Measurements from ENCODE around the gene ATG4D. TPM values are rescaled to one million over a fixed set of nuclear protein-coding genes. Genes with fewer than 3 reads are reported as not detected.

The ATG4D gene
- total RNA-seq, 2 experiments from 2014 or later = 29.6 to 46.8 TPM

DNA sequence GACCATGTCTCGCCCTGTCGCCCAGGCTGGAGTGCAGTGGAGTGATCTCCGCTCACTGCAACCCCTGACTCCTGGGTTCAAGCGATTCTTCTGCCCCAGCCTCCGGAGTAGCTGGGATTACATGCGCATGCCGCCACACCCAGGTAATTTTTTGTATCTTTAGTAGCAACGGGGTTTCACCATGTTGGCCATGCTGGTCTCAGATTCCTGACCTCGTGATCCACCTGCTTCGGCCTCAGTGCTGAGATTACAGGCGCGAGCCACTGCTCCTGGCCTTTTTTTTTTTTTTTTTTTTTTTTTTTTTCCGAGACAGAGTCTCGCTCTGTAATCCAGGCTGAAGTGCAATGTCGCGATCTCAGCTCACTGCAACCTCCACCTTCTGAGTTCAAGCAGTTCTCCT is 35.7 kb upstream of the ATG4D start:
- TF ChIP-seq EZH2phosphoT487 (IDR thresholded peaks at IDR 0.05; ENCODE audit: borderline replicate concordance, low read depth, low read length) (no peak), CTCF (conservative IDR thresholded peaks at IDR 0.05; ENCODE audit: low read length) (no peak)
- no peak overlapping the region for H2AFZ ChIP-seq (ENCODE audit: low read length)
- H3K36me3 ChIP-seq (ENCODE audit: insufficient read depth, low read length) = no peaks in the 10 kb centered on the region
- no peaks in the 10 kb centered on the region for H4K20me1 ChIP-seq (ENCODE audit: insufficient read depth, low read length)
- H3K4me2 ChIP-seq (ENCODE audit: low read length) = no peak overlapping the region
- DNase-seq (ENCODE audit: low spot score) = no peak
- H3K27ac ChIP-seq (ENCODE audit: low read depth, low read length, poor library complexity, severe bottlenecking) = no peak overlapping the region
- H3K79me2 ChIP-seq (ENCODE audit: insufficient read depth, low read depth, low read length) = no peaks in the 10 kb centered on the region
- BruUV-seq (replicated peaks) = no TSS peak
- H3K9me3 ChIP-seq (ENCODE audit: low read length) = no peaks in the 10 kb centered on the region
- peaks cover 13% of the 10 kb centered on the region for H3K4me1 ChIP-seq (ENCODE audit: insufficient read depth, low read length, poor library complexity, severe bottlenecking)
- intact Hi-C loops (cut with micrococcal nuclease; ENCODE audit: unreplicated experiment) = no loop called here
- POLR2A ChIA-PET = no interaction called here
- H3K9me2 ChIP-seq (ENCODE audit: insufficient read depth, low read length) = no peaks in the 10 kb centered on the region
- CTCF ChIA-PET (ENCODE audit: unreplicated experiment) = no interaction called here
- H3K4me3 ChIP-seq (ENCODE audit: low read depth, low read length, poor library complexity, severe bottlenecking) = no peak overlapping the region

DNA sequence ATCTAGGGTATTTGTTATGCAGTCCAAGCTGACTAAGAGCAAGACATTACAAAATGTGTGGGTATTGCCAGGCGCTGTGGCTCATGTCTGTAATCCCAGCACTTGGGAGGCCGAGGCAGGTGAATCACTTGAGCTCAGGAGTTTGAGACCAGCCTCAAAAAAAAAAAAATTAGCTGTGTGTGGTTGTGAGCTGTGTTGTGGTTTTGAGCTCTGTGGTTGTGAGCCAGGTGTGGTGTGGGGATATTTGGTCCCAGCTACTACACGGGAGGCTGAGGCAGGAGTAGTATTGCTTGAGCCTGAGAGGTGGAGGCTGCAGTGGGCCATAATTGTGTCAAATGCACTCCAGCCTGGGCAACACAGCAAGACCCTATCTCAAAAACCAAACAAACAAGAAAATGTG is 35.0 kb upstream of the ATG4D start:
- Histone ChIP-seq H3K9me2 (ENCODE audit: insufficient read depth, low read length) (no peaks in the 10 kb centered on the region), H3K4me2 (ENCODE audit: low read length) (no peak overlapping the region), H2AFZ (ENCODE audit: low read length) (no peak overlapping the region), H3K36me3 (ENCODE audit: insufficient read depth, low read length) (no peaks in the 10 kb centered on the region), H3K27ac (ENCODE audit: low read depth, low read length, poor library complexity, severe bottlenecking) (no peak overlapping the region), H3K79me2 (ENCODE audit: insufficient read depth, low read depth, low read length) (no peaks in the 10 kb centered on the region), H3K4me3 (ENCODE audit: low read depth, low read length, poor library complexity, severe bottlenecking) (no peak overlapping the region), H3K4me1 (ENCODE audit: insufficient read depth, low read length, poor library complexity, severe bottlenecking) (peaks cover 9% of the 10 kb centered on the region), H4K20me1 (ENCODE audit: insufficient read depth, low read length) (no peaks in the 10 kb centered on the region), H3K9me3 (ENCODE audit: low read length) (no peaks in the 10 kb centered on the region)
- POLR2A ChIA-PET = interaction anchor here (0.8 kb wide), 1 partner anchor 22 kb away, joined by 4 read pairs; no protein-coding TSS in a partner anchor
- CTCF ChIA-PET (ENCODE audit: unreplicated experiment) = no interaction called here
- no TSS peak for BruUV-seq (replicated peaks)
- intact Hi-C loops (cut with micrococcal nuclease; ENCODE audit: unreplicated experiment) = no loop called here
- TF ChIP-seq EZH2phosphoT487 (IDR thresholded peaks at IDR 0.05; ENCODE audit: borderline replicate concordance, low read depth, low read length) (no peak), CTCF (conservative IDR thresholded peaks at IDR 0.05; ENCODE audit: low read length) (no peak)
- no peak for DNase-seq (ENCODE audit: low spot score)

DNA sequence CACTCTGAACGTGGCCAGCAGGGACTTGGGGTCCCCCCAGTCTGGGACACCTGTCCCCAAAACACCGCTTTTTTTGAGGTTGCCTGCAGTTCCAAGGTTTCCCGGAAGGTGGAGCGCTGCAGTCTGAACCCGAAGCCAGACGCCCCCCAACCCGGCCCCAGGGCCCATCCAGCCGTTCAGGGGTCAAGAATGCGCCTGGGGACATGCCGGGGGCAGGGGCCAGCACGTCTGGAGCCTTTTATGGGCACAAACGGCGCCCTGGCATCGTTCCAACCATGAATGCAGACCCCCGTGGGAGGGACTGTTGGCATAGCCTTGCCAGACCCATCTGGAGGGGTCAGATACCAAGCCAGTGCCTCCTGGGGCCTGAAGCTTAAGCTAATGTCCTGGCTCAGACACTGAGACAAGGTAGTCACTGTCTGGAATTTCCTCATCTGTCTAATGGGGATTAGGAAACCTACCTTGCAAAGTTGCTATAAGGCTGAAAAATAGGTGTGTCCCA is 33.4 kb upstream of the ATG4D start:
- peaks cover 3% of the 10 kb centered on the region for H3K4me1 ChIP-seq (ENCODE audit: insufficient read depth, low read length, poor library complexity, severe bottlenecking)

More for the DNA sequence above, 33.4 kb upstream of the ATG4D start:
- H4K20me1 ChIP-seq (ENCODE audit: insufficient read depth, low read length) = no peaks in the 10 kb centered on the region
- no peaks in the 10 kb centered on the region for H3K9me3 ChIP-seq (ENCODE audit: low read length)
- no peak overlapping the region for H2AFZ ChIP-seq (ENCODE audit: low read length)
- ChIA-PET POLR2A (no interaction called here), CTCF (ENCODE audit: unreplicated experiment) (no interaction called here)
- no TSS peak for BruUV-seq (replicated peaks)
- no peaks in the 10 kb centered on the region for H3K36me3 ChIP-seq (ENCODE audit: insufficient read depth, low read length)
- no peaks in the 10 kb centered on the region for H3K79me2 ChIP-seq (ENCODE audit: insufficient read depth, low read depth, low read length)
- no peak overlapping the region for H3K27ac ChIP-seq (ENCODE audit: low read depth, low read length, poor library complexity, severe bottlenecking)
- H3K9me2 ChIP-seq (ENCODE audit: insufficient read depth, low read length) = no peaks in the 10 kb centered on the region
- TF ChIP-seq EZH2phosphoT487 (IDR thresholded peaks at IDR 0.05; ENCODE audit: borderline replicate concordance, low read depth, low read length) (no peak), CTCF (conservative IDR thresholded peaks at IDR 0.05; ENCODE audit: low read length) (peak; percentile 78)
- H3K4me3 ChIP-seq (ENCODE audit: low read depth, low read length, poor library complexity, severe bottlenecking) = no peak overlapping the region
- intact Hi-C loops (cut with micrococcal nuclease; ENCODE audit: unreplicated experiment) = loop anchor here (2.0 kb wide), 1 partner anchor 188 kb away; no protein-coding TSS in a partner anchor
- DNase-seq (ENCODE audit: low spot score) = peak; percentile 44
- peak overlapping the region; percentile 35; the same call in 1 of the 2 replicates for H3K4me2 ChIP-seq (ENCODE audit: low read length)

All from OCI-LY7 (cell line).